GM19023 (cell line): ENCODE data around the gene BOK.

Experiments used
- ATAC-seq: cut with Tn5 transposase; IDR thresholded peaks from one replicate; pipeline ENCODE4 v1.9.1; 2021; ENCODE audit warnings: mild to moderate bottlenecking, moderate library complexity; ENCODE audit not compliant: unreplicated experiment

The BOK gene

DNA sequence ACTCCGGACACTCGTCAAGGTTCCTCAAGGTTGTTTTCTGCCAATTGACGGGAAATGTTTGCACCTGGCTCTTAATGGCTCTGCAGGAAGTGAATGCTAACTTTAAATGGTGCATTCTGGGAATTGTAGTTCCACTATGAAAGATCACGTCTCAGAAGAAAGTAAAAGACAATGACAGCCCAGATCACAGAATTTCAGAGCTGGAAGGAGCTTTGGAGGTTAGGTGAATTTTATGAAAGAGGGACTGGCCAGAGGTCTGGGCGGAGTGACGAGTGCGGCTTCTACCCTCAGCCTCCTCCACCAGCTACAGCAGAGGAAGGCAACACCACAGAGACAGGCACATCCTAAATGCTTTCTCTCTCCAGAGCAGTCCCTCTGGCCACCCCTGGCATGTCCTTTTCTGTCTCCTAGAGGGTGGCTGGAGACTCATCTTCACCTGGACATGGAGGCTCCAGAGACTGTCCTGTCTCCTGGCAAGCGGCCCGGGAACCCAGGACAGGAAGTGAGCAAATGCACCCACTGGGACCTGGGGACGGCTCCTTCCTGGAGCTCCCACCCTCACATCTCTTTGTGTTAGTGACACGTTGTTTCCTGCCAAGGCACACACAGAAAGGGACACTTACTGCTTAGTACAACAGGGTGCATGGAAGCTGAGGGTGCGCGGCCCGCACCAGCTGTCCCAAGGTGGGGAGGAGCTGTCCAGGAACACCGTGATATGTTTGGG is 59.0 kb downstream of the BOK start:
- ATAC-seq, result no peak

DNA sequence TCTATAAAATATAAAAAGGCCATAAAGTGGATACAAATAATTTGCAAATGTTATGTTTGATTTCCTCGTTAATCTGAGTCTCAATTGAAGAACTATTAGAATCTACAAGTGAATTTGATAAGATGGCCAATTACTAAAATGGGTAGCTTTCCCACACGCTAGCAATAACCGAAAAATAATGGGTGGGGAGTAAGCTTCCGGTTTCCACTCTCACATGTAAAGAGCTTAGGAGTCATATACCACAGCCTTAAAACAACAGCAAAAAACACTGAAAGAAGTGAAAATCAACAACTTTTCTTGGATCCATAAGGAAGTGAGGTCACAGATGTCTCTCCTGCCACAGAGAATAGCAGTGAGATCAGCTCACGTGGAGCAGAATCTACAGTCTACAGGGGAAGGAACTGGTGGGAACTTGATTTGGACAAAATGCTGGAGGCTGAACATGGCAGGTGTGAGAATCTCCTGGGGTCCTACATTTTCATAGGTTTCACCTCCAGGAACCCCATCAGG is 59.8 kb downstream of the BOK start:
- ATAC-seq, result no peak

DNA sequence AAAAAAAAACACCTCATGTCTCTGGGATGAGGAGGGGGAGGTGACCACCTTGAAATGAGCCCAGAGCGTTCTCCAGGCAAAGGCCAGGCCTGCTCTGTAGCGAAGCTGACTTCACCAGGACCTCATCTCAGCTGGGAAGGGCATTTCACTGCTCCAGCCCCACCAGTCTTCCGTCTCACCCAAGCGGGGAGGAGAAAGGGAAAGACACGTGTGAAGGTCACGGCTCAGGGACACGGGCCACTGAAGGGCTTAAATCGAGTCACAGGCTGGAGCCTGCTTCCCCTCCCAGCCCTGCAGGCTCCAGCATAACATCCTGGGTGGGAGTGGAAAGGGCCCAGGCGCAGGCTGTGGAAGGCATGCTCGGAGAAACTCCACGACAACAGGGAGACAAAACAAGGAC is 60.3 kb downstream of the BOK start:
- no peak for ATAC-seq

DNA sequence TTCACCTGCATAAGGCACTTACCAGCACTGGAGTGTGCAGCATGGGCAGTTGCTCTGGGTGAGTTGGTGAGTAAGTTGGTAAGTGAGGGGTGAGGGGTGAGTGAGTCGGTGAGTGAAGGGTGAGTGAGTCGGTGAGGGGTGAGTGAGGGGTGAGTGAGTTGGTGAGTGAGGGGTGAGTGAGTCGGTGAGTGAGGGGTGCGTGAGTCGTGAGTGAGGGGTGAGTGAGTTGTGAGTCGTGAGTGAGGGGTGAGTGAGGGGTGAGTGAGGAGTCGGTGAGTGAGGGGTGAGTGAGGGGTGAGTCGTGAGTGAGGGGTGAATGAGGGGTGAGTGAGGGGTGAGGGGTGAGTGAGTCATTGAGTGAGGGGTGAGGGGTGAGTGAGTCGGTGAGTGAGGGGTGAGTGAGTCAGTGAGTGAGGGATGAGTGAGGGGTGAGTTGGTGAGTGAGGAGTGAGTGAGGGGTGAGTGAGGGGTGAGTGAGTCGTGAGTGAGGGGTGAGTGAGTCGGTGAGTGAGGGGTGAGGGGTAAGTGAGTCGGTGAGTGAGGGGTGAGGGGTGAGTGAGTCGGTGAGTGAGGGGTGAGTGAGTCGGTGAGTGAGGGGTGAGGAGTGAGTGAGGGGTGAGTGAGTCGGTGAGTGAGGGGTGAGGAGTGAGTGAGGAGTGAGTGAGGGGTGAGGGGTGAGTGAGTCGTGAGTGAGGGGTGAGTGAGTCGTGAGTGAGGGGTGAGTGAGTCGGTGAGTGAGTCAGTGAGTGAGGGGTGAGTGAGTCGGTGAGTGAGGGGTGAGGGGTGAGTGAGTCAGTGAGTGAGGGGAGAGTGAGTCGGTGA is 61.3 kb downstream of the BOK start:
- no peak for ATAC-seq

DNA sequence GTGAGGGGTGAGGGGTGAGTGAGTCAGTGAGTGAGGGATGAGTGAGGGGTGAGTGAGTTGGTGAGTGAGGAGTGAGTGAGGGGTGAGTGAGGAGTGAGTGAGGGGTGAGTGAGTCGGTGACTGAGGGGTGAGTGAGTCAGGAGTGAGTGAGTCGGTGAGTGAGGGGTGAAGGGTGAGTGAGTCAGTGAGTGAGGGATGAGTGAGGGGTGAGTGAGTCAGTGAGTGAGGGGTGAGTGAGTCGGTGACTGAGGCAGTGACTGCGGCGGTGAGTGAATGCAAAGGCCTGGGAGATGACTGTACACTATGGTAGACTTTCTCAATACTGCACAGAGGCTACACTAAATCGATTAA is 61.8 kb downstream of the BOK start:
- no peak for ATAC-seq
